Tibial nerve (tissue), 4 donors: ENCODE data around the gene CXXC5.

Source experiments
- CTCF ChIP-seq, 5 experiments: fragments of 200-600 bp in 3 of 5; fragments of 450-650 bp in 2 of 5; sonication (generic) in 3 of 5; IDR thresholded peaks; one replicate each; pipeline ENCODE4 v1.5.1; 2016 to 2019; ENCODE audit warnings: antibody characterized with exemption in 5 of 5, mild to moderate bottlenecking in 3 of 5, moderate library complexity in 2 of 5
- EP300 ChIP-seq, 2 donors: sonication (generic); formaldehyde crosslinking; IDR thresholded peaks; one replicate each; pipeline ENCODE4 v1.6.1; 2017; ENCODE audit warnings: antibody characterized with exemption in 2 of 2, mild to moderate bottlenecking in 1 of 2

DNA sequence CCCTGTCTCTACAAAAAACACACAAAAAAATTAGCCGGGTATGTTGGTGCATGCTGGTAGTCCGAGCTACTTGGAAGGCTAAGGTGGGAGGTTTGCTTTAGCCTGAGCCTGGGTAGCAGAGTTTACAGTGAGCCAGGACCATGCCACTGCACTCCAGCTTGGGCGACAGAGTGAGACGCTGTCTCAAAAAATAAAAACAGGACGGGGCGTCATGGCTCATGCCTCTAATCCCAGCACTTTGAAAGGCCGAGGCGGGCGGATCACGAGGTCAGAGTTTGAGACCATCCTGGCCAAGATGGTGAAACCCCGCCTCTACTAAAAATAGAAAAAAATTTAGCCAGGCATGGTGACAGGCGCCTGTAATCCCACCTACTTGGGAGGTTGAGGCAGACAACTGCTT lies 46.7 kb upstream of the CXXC5 start:
- TF ChIP-seq CTCF (IDR thresholded peaks at IDR 0.05) (no peak), EP300 (IDR thresholded peaks at IDR 0.05) (no peak)
